ENCODE measurements around the gene MED12.

Gene MED12

DNA sequence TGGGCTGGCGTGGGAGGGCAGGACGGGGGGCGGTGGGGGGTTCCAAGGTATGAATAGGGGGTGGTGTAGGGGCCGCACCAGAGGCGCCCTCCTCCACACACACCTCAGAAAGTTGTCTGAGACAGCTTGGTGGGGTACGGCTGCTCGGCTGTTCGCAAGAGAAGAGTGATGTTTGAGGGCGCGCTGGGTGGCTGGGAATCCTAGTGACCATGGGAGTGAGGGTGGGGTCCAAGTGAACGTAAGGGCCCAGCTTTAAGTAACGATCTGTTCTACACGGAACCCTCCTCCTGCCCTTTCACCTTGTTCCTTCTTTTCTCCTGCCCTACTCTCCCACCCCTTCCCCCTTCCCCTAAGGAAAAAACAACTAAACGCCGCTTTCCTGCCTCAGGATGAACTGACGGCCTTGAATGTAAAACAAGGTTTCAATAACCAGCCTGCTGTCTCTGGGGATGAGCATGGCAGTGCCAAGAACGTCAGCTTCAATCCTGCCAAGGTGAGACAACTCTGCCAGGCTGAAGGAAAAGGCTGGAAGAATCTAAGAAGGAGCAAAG, 664 bp downstream of the MED12 start:
- H3K27ac ChIP-seq = peak overlapping the region; percentile 83 to 89
- H3K9me3 ChIP-seq = no peaks in the 10 kb centered on the region
- H3K36me3 ChIP-seq = peaks cover 17 to 34% (median 18%) of the 10 kb centered on the region in 3 donors
- H3K4me3 ChIP-seq = peak overlapping the region; percentile 71 to 75
- intact Hi-C loops (cut with DNase I; ENCODE audit: low total_unique reads) = no loop called here
- H3K27me3 ChIP-seq = no peaks in the 10 kb centered on the region
- peaks cover 0 to 13% (median 0%) of the 10 kb centered on the region in 4 donors for H3K4me1 ChIP-seq
- no peak for DNase-seq
- no peak for TF ChIP-seq CTCF (IDR thresholded peaks at IDR 0.05)

DNA sequence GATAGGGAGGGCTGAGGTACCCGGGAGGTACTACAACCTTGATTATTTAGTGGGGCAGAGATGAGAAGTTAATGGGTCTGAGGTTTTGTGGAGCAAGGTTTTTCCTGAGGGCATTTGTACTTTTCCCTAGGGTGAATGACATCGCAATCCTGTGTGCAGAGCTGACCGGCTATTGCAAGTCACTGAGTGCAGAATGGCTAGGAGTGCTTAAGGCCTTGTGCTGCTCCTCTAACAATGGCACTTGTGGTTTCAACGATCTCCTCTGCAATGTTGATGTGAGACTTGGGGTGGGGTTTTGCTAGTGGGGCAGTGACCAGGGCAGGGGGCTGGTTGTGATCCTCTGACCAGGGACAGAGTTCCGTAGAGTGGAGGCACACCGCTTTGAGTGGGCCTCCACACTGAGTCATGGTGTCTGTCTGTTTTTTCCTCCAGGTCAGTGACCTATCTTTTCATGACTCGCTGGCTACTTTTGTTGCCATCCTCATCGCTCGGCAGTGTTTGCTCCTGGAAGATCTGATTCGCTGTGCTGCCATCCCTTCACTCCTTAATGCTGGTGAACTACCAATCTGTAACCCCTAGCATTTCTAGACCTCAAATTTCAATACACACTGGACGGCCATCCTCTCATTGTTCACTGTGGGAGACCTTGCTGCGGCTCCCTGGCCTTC, 9.9 kb downstream of the MED12 start:
- Histone ChIP-seq H3K4me1 (no peaks in the 10 kb centered on the region), H3K4me3 (no peak overlapping the region), H3K27me3 (no peaks in the 10 kb centered on the region), H3K36me3 (peaks cover 16 to 97% (median 67%) of the 10 kb centered on the region in 3 donors), H3K9me3 (no peaks in the 10 kb centered on the region), H3K27ac (no peak overlapping the region)
- intact Hi-C loops (cut with DNase I; ENCODE audit: low total_unique reads) = no loop called here
- no peak for DNase-seq
- no peak for TF ChIP-seq CTCF (IDR thresholded peaks at IDR 0.05)

GRCh38 chrX:71128915-71129765, 10.7 kb downstream of the MED12 start:
- Histone ChIP-seq H3K27me3 (no peaks in the 10 kb centered on the region), H3K4me3 (no peak overlapping the region), H3K27ac (no peak overlapping the region), H3K4me1 (no peaks in the 10 kb centered on the region), H3K36me3 (peaks cover 15 to 97% (median 67%) of the 10 kb centered on the region in 3 donors), H3K9me3 (no peaks in the 10 kb centered on the region)
- peak; percentile 51 to 73 for DNase-seq
- intact Hi-C loops (cut with DNase I; ENCODE audit: low total_unique reads) = no loop called here
- peak; percentile 53 to 56 for TF ChIP-seq CTCF (IDR thresholded peaks at IDR 0.05)

GRCh38 chrX:71131510-71131909, 13.1 kb downstream of the MED12 start:
- Histone ChIP-seq H3K27me3 (no peaks in the 10 kb centered on the region), H3K9me3 (no peaks in the 10 kb centered on the region), H3K4me3 (no peak overlapping the region), H3K4me1 (no peaks in the 10 kb centered on the region), H3K36me3 (peaks cover 30 to 97% (median 70%) of the 10 kb centered on the region in 3 donors), H3K27ac (no peak overlapping the region)
- no peak for DNase-seq
- intact Hi-C loops (cut with DNase I; ENCODE audit: low total_unique reads) = no loop called here
- TF ChIP-seq CTCF (IDR thresholded peaks at IDR 0.05) = no peak

DNA sequence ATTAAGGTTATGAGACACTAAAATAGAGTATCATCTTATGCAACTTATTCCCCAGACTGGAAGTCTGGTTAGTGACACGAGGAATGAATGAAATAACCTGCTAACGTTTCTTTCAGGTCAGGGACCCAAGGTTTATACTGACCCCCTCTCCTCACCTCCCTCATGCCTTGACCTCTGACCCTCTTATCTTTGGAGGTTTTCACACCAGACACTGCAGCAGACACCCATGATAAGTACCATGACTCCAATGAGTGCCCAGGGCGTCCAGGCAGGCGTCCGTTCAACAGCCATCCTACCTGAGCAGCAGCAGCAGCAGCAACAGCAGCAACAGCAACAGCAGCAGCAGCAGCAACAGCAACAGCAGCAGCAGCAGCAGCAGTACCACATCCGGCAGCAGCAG, 22.0 kb downstream of the MED12 start:
- no peaks in the 10 kb centered on the region for H3K27me3 ChIP-seq
- intact Hi-C loops (cut with DNase I; ENCODE audit: low total_unique reads) = no loop called here
- H3K9me3 ChIP-seq = no peaks in the 10 kb centered on the region
- H3K36me3 ChIP-seq = peaks cover 14 to 68% (median 46%) of the 10 kb centered on the region in 3 donors
- DNase-seq = no peak
- H3K4me3 ChIP-seq = no peak overlapping the region
- no peak overlapping the region for H3K27ac ChIP-seq
- TF ChIP-seq CTCF (IDR thresholded peaks at IDR 0.05) = no peak
- peaks cover 0 to 24% (median 12%) of the 10 kb centered on the region in 4 donors for H3K4me1 ChIP-seq
